H1 (cell line): ENCODE results near the gene MED12L. TPM values are rescaled to one million over a fixed set of nuclear protein-coding genes. Genes with fewer than 3 reads are reported as not detected.

ENCODE experiments used
- CTCF ChIA-PET: fragments of 300-600 bp; sonication (Branson Sonifier 250); formaldehyde crosslinking; loops from one replicate; lab custom pipeline; 2021; ENCODE audit not compliant: partially characterized antibody; lab: Charles Lee
- POLR2A ChIA-PET: fragments of 300-600 bp; sonication (Branson Sonifier 250); formaldehyde crosslinking; loops from one replicate; lab custom pipeline; 2021; ENCODE audit warnings: inconsistent platforms; ENCODE audit not compliant: partially characterized antibody; lab: Charles Lee
- DNase-seq, 2 experiments: peaks; one replicate each; pipeline versions ENCODE4 v3.0.0 to v3.0.0-alpha.2; 2010 to 2022; ENCODE audit warnings: low spot score in 2 of 2, low read depth in 1 of 2, mixed read lengths in 1 of 2
- FAIRE-seq: peaks from 2 replicates; lab custom pipeline; 2011; peaks lifted over from hg19 to GRCh38; lab: Jason Lieb, UNC
- H2AFZ ChIP-seq: 2 replicates; pipeline ENCODE4 v1.8.1; 2012; ENCODE audit warnings: low read length, inconsistent platforms
- H2AK5ac ChIP-seq: 2 replicates; pipeline ENCODE4 v1.6.1; 2013; ENCODE audit warnings: low read depth, low read length
- H2BK120ac ChIP-seq: replicated peaks from 2 replicates; pipeline ENCODE3; 2013; ENCODE audit warnings: low read depth, low read length, inconsistent platforms
- H2BK12ac ChIP-seq: 2 replicates; pipeline ENCODE4 v1.6.1; 2013; ENCODE audit warnings: low read depth, low read length
- H2BK15ac ChIP-seq: 2 replicates; pipeline ENCODE4 v1.6.1; 2013; ENCODE audit warnings: low read length
- H2BK20ac ChIP-seq: 2 replicates; pipeline ENCODE4 v1.6.1; 2013; ENCODE audit warnings: low read length
- H2BK5ac ChIP-seq: 2 replicates; pipeline ENCODE4 v1.6.1; 2013; ENCODE audit warnings: low read depth, low read length
- H3K14ac ChIP-seq: 2 replicates; pipeline ENCODE4 v1.6.1; 2013; ENCODE audit warnings: inconsistent platforms; ENCODE audit not compliant: insufficient read length
- H3K18ac ChIP-seq: 2 replicates; pipeline ENCODE4 v1.6.1; 2013; ENCODE audit warnings: low read length; ENCODE audit errors: extremely low read depth
- H3K23ac ChIP-seq: 2 replicates; pipeline ENCODE4 v1.6.1; 2013; ENCODE audit warnings: inconsistent platforms; ENCODE audit not compliant: insufficient read length
- H3K23me2 ChIP-seq: 2 replicates; pipeline ENCODE4 v1.6.1; 2013; ENCODE audit warnings: low read depth, low read length
- H3K27ac ChIP-seq: 2 replicates; pipeline ENCODE4 v1.6.1; 2011; ENCODE audit warnings: low read depth, low read length, inconsistent platforms
- H3K27me3 ChIP-seq, 4 experiments: replicated peaks in 1 of 4; 1 replicate in 1 of 4; 2 replicates in 3 of 4; pipeline versions ENCODE4 v1.6.1 to v1.8.1; 2011 to 2013; ENCODE audit warnings: low read length in 3 of 4, mild to moderate bottlenecking in 3 of 4, inconsistent platforms in 2 of 4, mixed read lengths in 2 of 4, moderate library complexity in 1 of 4; ENCODE audit not compliant: control insufficient read depth in 3 of 4, insufficient read depth in 3 of 4; ENCODE audit errors: extremely low read depth in 1 of 4
- H3K36me3 ChIP-seq, 4 experiments: 2 replicates each; pipeline versions ENCODE4 v1.6.1 to v1.8.1; 2011 to 2013; ENCODE audit warnings: mild to moderate bottlenecking in 4 of 4, low read length in 3 of 4, moderate library complexity in 2 of 4, control low read depth in 1 of 4, inconsistent platforms in 1 of 4; ENCODE audit not compliant: insufficient read depth in 4 of 4, control insufficient read depth in 2 of 4
- H3K4ac ChIP-seq: replicated peaks from 2 replicates; pipeline ENCODE3; 2013; ENCODE audit warnings: low read length, low read depth, mixed read lengths, inconsistent platforms; ENCODE audit not compliant: insufficient read length
- H3K4me1 ChIP-seq, 4 experiments: replicated peaks in 1 of 4; 1 replicate in 1 of 4; 2 replicates in 3 of 4; pipeline versions ENCODE4 v1.6.1 to v1.8.1; 2011 to 2013; ENCODE audit warnings: low read length in 3 of 4, inconsistent platforms in 2 of 4, mixed read lengths in 1 of 4; ENCODE audit not compliant: insufficient read depth in 4 of 4, control insufficient read depth in 3 of 4
- H3K4me2 ChIP-seq, 2 experiments: 2 replicates each; pipeline versions ENCODE4 v1.6.1 to v1.8.1; 2011 to 2013; ENCODE audit warnings: low read depth in 2 of 2, low read length in 2 of 2, control low read depth in 1 of 2, inconsistent platforms in 1 of 2, mild to moderate bottlenecking in 1 of 2; ENCODE audit not compliant: insufficient read depth in 1 of 2
- H3K4me3 ChIP-seq, 4 experiments: fragments of 200-600, 300-600 bp in 1 of 4; sonication (generic), shearing (Covaris generic), sonication (Bioruptor Twin) in 1 of 4; 2 replicates each; pipeline versions ENCODE4 v1.5.1 to v1.8.1; 2011 to 2016; ENCODE audit warnings: low read length in 4 of 4, low read depth in 3 of 4, control low read depth in 2 of 4, inconsistent platforms in 2 of 4, mild to moderate bottlenecking in 2 of 4, mixed read lengths in 1 of 4, moderate library complexity in 1 of 4; ENCODE audit not compliant: insufficient read depth in 2 of 4; ENCODE audit errors: extremely low read depth in 1 of 4
- H3K56ac ChIP-seq: replicated peaks from 2 replicates; pipeline ENCODE3; 2013; ENCODE audit warnings: low read depth, mild to moderate bottlenecking, mixed read lengths, low read length, inconsistent platforms; ENCODE audit not compliant: insufficient read length
- H3K79me1 ChIP-seq: 2 replicates; pipeline ENCODE4 v1.6.1; 2013; ENCODE audit warnings: low read depth, low read length, control low read depth
- H3K79me2 ChIP-seq, 2 experiments: 2 replicates each; pipeline versions ENCODE4 v1.6.1 to v1.8.1; 2012 to 2013; ENCODE audit warnings: low read length in 2 of 2, mild to moderate bottlenecking in 2 of 2, inconsistent platforms in 1 of 2; ENCODE audit not compliant: insufficient read depth in 2 of 2, control insufficient read depth in 1 of 2
- H3K9ac ChIP-seq, 4 experiments: replicated peaks in 1 of 4; 1 replicate in 1 of 4; 2 replicates in 3 of 4; pipeline versions ENCODE4 v1.6.1 to v1.8.1; 2011 to 2013; ENCODE audit warnings: low read depth in 3 of 4, low read length in 3 of 4, control low read depth in 2 of 4, mild to moderate bottlenecking in 2 of 4, moderate library complexity in 2 of 4, inconsistent platforms in 1 of 4; ENCODE audit errors: extremely low read depth in 1 of 4
- H3K9me3 ChIP-seq, 2 experiments: 2 replicates each; pipeline versions ENCODE4 v1.6.1 to v1.8.1; 2012 to 2013; ENCODE audit warnings: mild to moderate bottlenecking in 2 of 2, moderate library complexity in 2 of 2, control low read depth in 1 of 2, inconsistent platforms in 1 of 2, low read depth in 1 of 2, low read length in 1 of 2, mixed read lengths in 1 of 2; ENCODE audit not compliant: insufficient read depth in 2 of 2
- H4K20me1 ChIP-seq, 2 experiments: replicated peaks in 1 of 2; 2 replicates each; pipeline versions ENCODE3 to v1.8.1; 2011 to 2013; ENCODE audit warnings: inconsistent platforms in 2 of 2, low read length in 2 of 2, mild to moderate bottlenecking in 1 of 2; ENCODE audit not compliant: insufficient read depth in 2 of 2, control insufficient read depth in 1 of 2
- H4K5ac ChIP-seq: 2 replicates; pipeline ENCODE4 v1.6.1; 2013; ENCODE audit warnings: low read length, low read depth, mixed read lengths, inconsistent platforms; ENCODE audit not compliant: insufficient read length
- H4K8ac ChIP-seq: 2 replicates; pipeline ENCODE4 v1.8.0; 2013; ENCODE audit warnings: mild to moderate bottlenecking, moderate library complexity, low read length, inconsistent platforms; ENCODE audit not compliant: insufficient read depth; ENCODE audit errors: extremely low read depth
- H4K91ac ChIP-seq: replicated peaks from 2 replicates; pipeline ENCODE3; 2013; ENCODE audit warnings: low read length, mixed read lengths, inconsistent platforms; ENCODE audit not compliant: insufficient read length
- CTBP2 ChIP-seq: IDR thresholded peaks from 2 replicates; pipeline ENCODE4 v1.7.0; 2011; ENCODE audit warnings: borderline replicate concordance, mild to moderate bottlenecking, moderate library complexity, mixed read lengths, low read length; ENCODE audit not compliant: insufficient read depth, insufficient read length
- EGR1 ChIP-seq: IDR thresholded peaks from 2 replicates; pipeline ENCODE4 v1.6.1; 2011; ENCODE audit warnings: low read depth, low read length, borderline replicate concordance
- FOSL1 ChIP-seq: IDR thresholded peaks from 2 replicates; pipeline ENCODE4 v1.6.1; 2011; ENCODE audit warnings: mild to moderate bottlenecking, low read depth, low read length, moderate library complexity; ENCODE audit not compliant: insufficient read depth
- RAD21 ChIP-seq, 2 experiments: IDR thresholded peaks in 1 of 2; conservative IDR thresholded peaks in 1 of 2; 2 replicates each; pipeline ENCODE4 v1.6.1; 2011; ENCODE audit warnings: low read depth in 2 of 2, low read length in 2 of 2, improper control_type of control experiment in 1 of 2, inconsistent platforms in 1 of 2, mild to moderate bottlenecking in 1 of 2, moderate library complexity in 1 of 2
- RNF2 ChIP-seq: fragments of 200-900, 300-1000 bp; sonication (generic); IDR thresholded peaks from 2 replicates; pipeline ENCODE4 v1.7.1; 2016; ENCODE audit warnings: borderline replicate concordance, low read depth, mild to moderate bottlenecking, antibody characterized with exemption, low read length; ENCODE audit not compliant: poor library complexity, severe bottlenecking; ENCODE audit errors: missing control alignments
- SP1 ChIP-seq: IDR thresholded peaks from 2 replicates; pipeline ENCODE4 v1.6.1; 2011; ENCODE audit warnings: low read depth, low read length
- SUZ12 ChIP-seq: fragments of 200-600 bp; sonication (generic); IDR thresholded peaks from 2 replicates; pipeline ENCODE4 v1.6.1; 2012; ENCODE audit warnings: mild to moderate bottlenecking, inconsistent platforms, low read length, moderate library complexity, mixed read lengths
- TBP ChIP-seq: IDR thresholded peaks from 2 replicates; pipeline ENCODE4 v1.6.1; 2011; ENCODE audit warnings: low read depth, low read length, improper control_type of control experiment
- YY1 ChIP-seq: IDR thresholded peaks from 2 replicates; pipeline ENCODE4 v1.6.1; 2011; ENCODE audit warnings: low read depth, mild to moderate bottlenecking, low read length
- WGBS, 2 experiments: shearing (Covaris generic) in 1 of 2; methylation state at CpG; one replicate each; pipeline versions ENCODE4 v1.1.6 to v1.1.7; 2013 to 2015; ENCODE audit warnings: low lambda C conversion rate in 2 of 2, mixed read lengths in 2 of 2, inconsistent platforms in 1 of 2, low coverage in 1 of 2, missing lambda C conversion rate in 1 of 2; ENCODE audit not compliant: insufficient replicate concordance in 2 of 2, insufficient coverage in 1 of 2, insufficient read length in 1 of 2; ENCODE audit errors: extremely low coverage in 1 of 2, missing lambda C conversion rate in 1 of 2; 5-methylcytosine and 5-hydroxymethylcytosine counted together
- polyA plus RNA-seq, 7 experiments: library from polyadenylated mRNA; depleted of rRNA in 3 of 7; stranded (reverse) in 5 of 7; unstranded in 2 of 7; fragments of >200 nt in 5 of 7; fragments of 200-250 nt in 2 of 7; gene quantifications; 1 replicate in 5 of 7; 2 replicates in 1 of 7; 4 replicates in 1 of 7; pipeline versions ENCODE4 v1.2.1 to v1.2.3, GENCODE V29; 2011 to 2013; ENCODE audit warnings: missing spikeins in 2 of 7, mixed read lengths in 2 of 7
- total RNA-seq: library from RNA; stranded (reverse); fragmentation: NEBNext Ultra II Directional; extraction: Animal tissue kit (Norgen Biotek cat#: 25700); gene quantifications from 2 replicates; pipeline ENCODE4 v1.2.1, GENCODE V29; 2021

Gene MED12L
- total and polyA plus RNA-seq, 2 of the 8 experiments (the other 6 are each of a cell fraction or from before 2014, with no cell fraction given) = 3.6 to 26.2 TPM

DNA sequence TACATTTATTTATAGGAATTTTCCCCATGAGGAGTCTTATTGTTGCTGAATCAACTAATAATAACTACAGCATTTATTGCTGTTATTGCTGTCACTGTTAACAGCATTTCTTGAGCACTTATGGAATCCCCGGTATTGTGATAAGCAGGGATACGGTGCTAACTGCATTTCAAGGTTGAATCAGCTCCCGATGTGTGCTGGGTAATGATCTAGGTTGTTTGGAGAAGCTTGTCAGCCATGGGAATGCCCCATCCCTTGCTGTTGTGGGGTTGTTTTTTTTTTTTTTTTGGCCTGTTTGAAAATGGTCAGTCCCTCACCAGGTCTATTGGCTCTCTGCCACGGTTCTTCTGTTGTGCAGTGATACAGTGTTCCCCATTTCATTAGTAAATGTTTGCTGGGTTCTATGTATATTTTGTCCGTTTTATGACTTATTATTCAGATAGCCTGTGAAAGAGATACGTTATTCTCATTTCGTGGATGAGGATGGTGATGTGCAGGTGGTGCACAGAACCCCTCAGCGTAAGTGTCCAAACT lies 48.5 kb downstream of the MED12L start:
- POLR2A ChIA-PET = no interaction called here

More for the DNA sequence above, 48.5 kb downstream of the MED12L start:
- Histone ChIP-seq H3K9ac (no peak overlapping the region), H3K23me2 (no peaks in the 10 kb centered on the region), H4K91ac (no peak overlapping the region), H3K4me3 (no peak overlapping the region), H2BK12ac (no peak overlapping the region), H3K27ac (no peak overlapping the region), H3K23ac (no peak overlapping the region), H3K79me1 (peaks cover 3% of the 10 kb centered on the region; the same call in 1 of the 2 replicates), H2BK5ac (no peak overlapping the region), H3K36me3 (peaks cover 0 to 7% (median 0%) of the 10 kb centered on the region in 4 experiments; a peak in 2 of 8 replicates), H3K4me1 (peaks cover 0 to 2% (median 0%) of the 10 kb centered on the region in 4 experiments; a peak in 1 of 7 replicates), H4K5ac (no peak overlapping the region), H2BK20ac (no peak overlapping the region), H2BK120ac (no peak overlapping the region), H2AK5ac (0 out of 2 replicates have a peak overlapping the region, but pooled peaks have one; percentile 53), H3K4me2 (no peak overlapping the region), H3K18ac (no peak overlapping the region), H3K56ac (no peak overlapping the region), H3K27me3 (no peaks in the 10 kb centered on the region), H3K79me2 (no peaks in the 10 kb centered on the region), H3K9me3 (no peaks in the 10 kb centered on the region), H2BK15ac (no peak overlapping the region), H4K20me1 (peaks cover 0 to 1% of the 10 kb centered on the region in 2 experiments), H3K4ac (no peak overlapping the region), H4K8ac (no peak overlapping the region), H3K14ac (no peak overlapping the region), H2AFZ (no peak overlapping the region)
- 93% methylated on average over 8 of the region's 8 CpGs; no CpG with 5 or more reads in 1 of the 2 experiments for WGBS, 2 experiments
- FAIRE-seq (no peak), DNase-seq (no peak)
- CTCF ChIA-PET = interaction anchor here (1.1 to 1.6 kb wide), 3 partner anchors 10 to 28 kb away, joined by 3 to 4 read pairs (median 3); no protein-coding TSS in a partner anchor
- no peak for TF ChIP-seq SUZ12
- no peak for TF ChIP-seq RAD21 (IDR thresholded peaks at IDR 0.05 in 1 of 2, conservative IDR thresholded peaks at IDR 0.05 in 1 of 2; ENCODE audit: low read depth in 2 of 2, low read length in 2 of 2)
- TF ChIP-seq RNF2 = no peak
- TF ChIP-seq CTBP2 = no peak
- no peak for TF ChIP-seq YY1
- TF ChIP-seq TBP = no peak
- TF ChIP-seq EGR1 = no peak
- no peak for TF ChIP-seq FOSL1
- TF ChIP-seq SP1 = no peak
- TF ChIP-seq, all 59 proteins: peak for 0
